Fibroblast of skin of right biceps (primary cell): Measurements from ENCODE around the gene SIGLEC1.

Experiments used
- DNase-seq: peaks from one replicate; pipeline ENCODE4 v3.0.0-alpha.2; 2013

SIGLEC1 gene

GRCh38 chr20:3678198-3678597 lies 34.2 kb downstream of the SIGLEC1 start:
- DNase-seq: no peak

- peak; percentile 23 for DNase-seq
These were observed 34.7 kb downstream of the SIGLEC1 start for GRCh38 chr20:3677733-3678132.

GRCh38 chr20:3674995-3675900 lies 37.2 kb downstream of the SIGLEC1 start:
- no peak for DNase-seq

- DNase-seq: no peak
These were observed 38.0 kb downstream of the SIGLEC1 start for GRCh38 chr20:3674447-3674846.

- no peak for DNase-seq
These were observed 39.0 kb downstream of the SIGLEC1 start for GRCh38 chr20:3673221-3674070.

- no peak for DNase-seq
These were observed 39.7 kb downstream of the SIGLEC1 start for GRCh38 chr20:3672547-3673171.

GRCh38 chr20:3671986-3672546 lies 40.3 kb downstream of the SIGLEC1 start:
- DNase-seq: no peak

- no peak for DNase-seq
These were observed 41.5 kb downstream of the SIGLEC1 start for GRCh38 chr20:3670945-3671344.

- peak; percentile 24 for DNase-seq
These were observed 41.9 kb downstream of the SIGLEC1 start for GRCh38 chr20:3670511-3670910.

- no peak for DNase-seq
These were observed 42.6 kb downstream of the SIGLEC1 start for GRCh38 chr20:3669710-3670367.

- no peak for DNase-seq
These were observed 44.9 kb downstream of the SIGLEC1 start for GRCh38 chr20:3667434-3668037.

GRCh38 chr20:3663858-3664257 lies 48.5 kb downstream of the SIGLEC1 start:
- no peak for DNase-seq

GRCh38 chr20:3663031-3663701 lies 49.2 kb downstream of the SIGLEC1 start, which contains the start of gene GFRA4:
GFRA4 (minus strand) TSS chr20:3663399; CDS start chr20:3663399, 0 bp downstream.
- no peak for DNase-seq
